ENCODE results near the gene MRPL19. TPM values are rescaled to one million over a fixed set of nuclear protein-coding genes. Genes with fewer than 3 reads are reported as not detected.

Gene MRPL19
- total RNA-seq, 1 experiment from 2014 or later, result 65.3 TPM

DNA sequence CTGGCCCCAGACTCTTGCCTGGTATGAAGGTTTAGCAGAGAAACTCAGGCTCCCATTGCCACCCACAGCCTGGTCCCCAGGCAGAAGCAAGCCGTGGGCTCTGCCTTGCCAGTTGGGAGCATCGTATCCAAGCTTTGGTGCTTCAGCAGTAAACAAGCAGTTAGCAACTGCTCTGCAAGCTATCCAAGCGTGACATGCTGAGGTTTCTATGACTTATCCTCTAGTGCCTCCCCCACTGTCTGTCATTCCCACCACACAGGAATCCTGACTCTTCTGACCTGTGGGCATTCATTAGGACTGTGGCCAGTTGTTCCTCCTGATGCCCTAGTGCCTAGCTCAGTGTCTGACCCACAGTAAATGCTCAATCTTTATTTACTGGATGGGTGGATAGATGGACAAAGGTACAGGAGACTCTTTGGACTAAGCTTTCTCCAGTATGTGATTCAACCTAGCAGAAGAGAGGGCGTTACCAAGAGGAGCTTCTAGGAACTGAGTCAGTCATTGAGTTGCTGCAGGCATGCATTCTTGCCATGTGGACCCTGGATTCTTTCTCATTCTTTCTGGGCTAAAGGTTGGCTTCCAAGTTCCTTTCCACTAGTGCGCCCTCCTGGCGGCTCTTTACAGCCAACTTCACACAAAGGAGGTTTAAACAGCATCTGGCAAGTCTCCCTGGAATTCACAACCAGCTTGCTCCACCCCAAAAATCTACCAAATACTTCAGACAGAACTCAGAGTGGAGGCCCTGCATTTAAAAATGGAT lies 40.6 kb upstream of the MRPL19 start (continued):
- TF ChIP-seq, protein P1, sequence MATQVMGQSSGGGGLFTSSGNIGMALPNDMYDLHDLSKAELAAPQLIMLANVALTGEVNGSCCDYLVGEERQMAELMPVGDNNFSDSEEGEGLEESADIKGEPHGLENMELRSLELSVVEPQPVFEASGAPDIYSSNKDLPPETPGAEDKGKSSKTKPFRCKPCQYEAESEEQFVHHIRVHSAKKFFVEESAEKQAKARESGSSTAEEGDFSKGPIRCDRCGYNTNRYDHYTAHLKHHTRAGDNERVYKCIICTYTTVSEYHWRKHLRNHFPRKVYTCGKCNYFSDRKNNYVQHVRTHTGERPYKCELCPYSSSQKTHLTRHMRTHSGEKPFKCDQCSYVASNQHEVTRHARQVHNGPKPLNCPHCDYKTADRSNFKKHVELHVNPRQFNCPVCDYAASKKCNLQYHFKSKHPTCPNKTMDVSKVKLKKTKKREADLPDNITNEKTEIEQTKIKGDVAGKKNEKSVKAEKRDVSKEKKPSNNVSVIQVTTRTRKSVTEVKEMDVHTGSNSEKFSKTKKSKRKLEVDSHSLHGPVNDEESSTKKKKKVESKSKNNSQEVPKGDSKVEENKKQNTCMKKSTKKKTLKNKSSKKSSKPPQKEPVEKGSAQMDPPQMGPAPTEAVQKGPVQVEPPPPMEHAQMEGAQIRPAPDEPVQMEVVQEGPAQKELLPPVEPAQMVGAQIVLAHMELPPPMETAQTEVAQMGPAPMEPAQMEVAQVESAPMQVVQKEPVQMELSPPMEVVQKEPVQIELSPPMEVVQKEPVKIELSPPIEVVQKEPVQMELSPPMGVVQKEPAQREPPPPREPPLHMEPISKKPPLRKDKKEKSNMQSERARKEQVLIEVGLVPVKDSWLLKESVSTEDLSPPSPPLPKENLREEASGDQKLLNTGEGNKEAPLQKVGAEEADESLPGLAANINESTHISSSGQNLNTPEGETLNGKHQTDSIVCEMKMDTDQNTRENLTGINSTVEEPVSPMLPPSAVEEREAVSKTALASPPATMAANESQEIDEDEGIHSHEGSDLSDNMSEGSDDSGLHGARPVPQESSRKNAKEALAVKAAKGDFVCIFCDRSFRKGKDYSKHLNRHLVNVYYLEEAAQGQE (IDR thresholded peaks at IDR 0.05; ENCODE audit: low read depth), result no peak

DNA sequence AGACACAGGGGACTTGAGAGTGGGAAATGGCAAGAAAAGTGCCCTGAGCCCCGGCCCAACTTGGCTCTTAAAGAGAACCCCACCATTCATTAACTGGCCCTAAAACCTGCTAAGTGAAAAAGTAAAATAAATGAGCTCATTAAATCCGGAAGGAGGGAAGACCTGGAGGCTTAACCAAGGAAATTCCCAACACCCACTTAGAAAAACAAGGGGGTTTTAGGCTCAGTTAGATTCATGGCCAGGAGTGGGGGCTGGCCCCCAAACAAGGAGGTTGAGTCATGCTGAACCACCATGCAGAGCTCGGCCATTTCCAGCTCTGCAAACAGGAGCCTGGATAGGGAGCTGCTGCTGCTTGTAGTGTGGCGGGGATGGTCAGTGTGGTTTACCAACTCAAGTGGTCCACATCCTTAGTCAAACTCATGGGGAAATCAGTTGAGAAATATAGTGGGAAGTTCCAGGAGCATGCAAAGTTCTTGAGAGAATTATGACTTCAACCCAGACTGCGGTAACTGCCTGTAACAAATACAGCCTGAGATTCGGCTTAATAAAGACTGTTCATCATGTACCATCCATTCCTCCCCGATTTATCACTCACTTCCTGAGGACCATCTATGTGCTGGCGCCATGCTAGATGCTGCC lies 39.7 kb upstream of the MRPL19 start:
- peaks cover 21% of the 10 kb centered on the region; the same call in 1 of the 2 replicates for H3K27me3 ChIP-seq (ENCODE audit: insufficient read depth, low read length)
- ATAC-seq (no peak), DNase-seq (ENCODE audit: low read depth, low spot score) (no peak)
- no peak overlapping the region for H3K4me2 ChIP-seq (ENCODE audit: low read length)
- no TSS peak for BruUV-seq (replicated peaks)
- no peaks in the 10 kb centered on the region for H3K9me3 ChIP-seq (ENCODE audit: control insufficient read depth in 1 of 2, insufficient read depth in 1 of 2, low read depth in 1 of 2, low read length in 2 of 2)
- CTCF ChIA-PET, result interaction anchor here (1.3 to 1.7 kb wide), 2 partner anchors 139 to 141 kb away, joined by 4 to 5 read pairs; no protein-coding TSS in a partner anchor
- no peak overlapping the region for H3K27ac ChIP-seq (ENCODE audit: low read depth, low read length)
- H3K9me2 ChIP-seq (ENCODE audit: insufficient read depth), result no peaks in the 10 kb centered on the region
- intact Hi-C loops (cut with micrococcal nuclease), result loop anchor here (5.0 to 10.0 kb wide), 2 partner anchors 542 to 685 kb away; no protein-coding TSS in a partner anchor
- H3K36me3 ChIP-seq (ENCODE audit: control insufficient read depth in 1 of 2, insufficient read depth in 2 of 2, low read length in 2 of 2), result no peaks in the 10 kb centered on the region
- no peak overlapping the region for H2AFZ ChIP-seq (ENCODE audit: low read depth, low read length, poor library complexity, severe bottlenecking)
- POLR2A ChIA-PET, result no interaction called here
- no peak overlapping the region for H3K9ac ChIP-seq (ENCODE audit: low read length)
- no peaks in the 10 kb centered on the region for H3K79me2 ChIP-seq (ENCODE audit: insufficient read depth, low read length)
- no peaks in the 10 kb centered on the region for H4K20me1 ChIP-seq (ENCODE audit: insufficient read depth)
- RAD21 ChIA-PET (ENCODE audit: low non-redundant PET in 1 of 2, low total read pairs in 2 of 2, uncharacterized antibody in 2 of 2, unreplicated experiment in 2 of 2), result no interaction called here
- H3K4me1 ChIP-seq (ENCODE audit: control insufficient read depth in 1 of 2, insufficient read depth in 2 of 2, low read length in 2 of 2), result peaks cover 5 to 10% of the 10 kb centered on the region in 2 experiments
- H3K4me3 ChIP-seq (replicated peaks in 1 of 2; ENCODE audit: low read depth in 1 of 2, low read length in 2 of 2), result no peak overlapping the region
- TF ChIP-seq, protein P2, sequence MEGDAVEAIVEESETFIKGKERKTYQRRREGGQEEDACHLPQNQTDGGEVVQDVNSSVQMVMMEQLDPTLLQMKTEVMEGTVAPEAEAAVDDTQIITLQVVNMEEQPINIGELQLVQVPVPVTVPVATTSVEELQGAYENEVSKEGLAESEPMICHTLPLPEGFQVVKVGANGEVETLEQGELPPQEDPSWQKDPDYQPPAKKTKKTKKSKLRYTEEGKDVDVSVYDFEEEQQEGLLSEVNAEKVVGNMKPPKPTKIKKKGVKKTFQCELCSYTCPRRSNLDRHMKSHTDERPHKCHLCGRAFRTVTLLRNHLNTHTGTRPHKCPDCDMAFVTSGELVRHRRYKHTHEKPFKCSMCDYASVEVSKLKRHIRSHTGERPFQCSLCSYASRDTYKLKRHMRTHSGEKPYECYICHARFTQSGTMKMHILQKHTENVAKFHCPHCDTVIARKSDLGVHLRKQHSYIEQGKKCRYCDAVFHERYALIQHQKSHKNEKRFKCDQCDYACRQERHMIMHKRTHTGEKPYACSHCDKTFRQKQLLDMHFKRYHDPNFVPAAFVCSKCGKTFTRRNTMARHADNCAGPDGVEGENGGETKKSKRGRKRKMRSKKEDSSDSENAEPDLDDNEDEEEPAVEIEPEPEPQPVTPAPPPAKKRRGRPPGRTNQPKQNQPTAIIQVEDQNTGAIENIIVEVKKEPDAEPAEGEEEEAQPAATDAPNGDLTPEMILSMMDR (IDR thresholded peaks at IDR 0.05 in 2 of 3, conservative IDR thresholded peaks at IDR 0.05 in 1 of 3; ENCODE audit: borderline replicate concordance in 1 of 3, insufficient read depth in 1 of 3, low read depth in 2 of 3, low read length in 2 of 3), result no peak
- TF ChIP-seq TCF7L2 (IDR thresholded peaks at IDR 0.05; ENCODE audit: borderline replicate concordance, extremely low read depth, insufficient read depth, insufficient read length) (no peak), CBX3 (IDR thresholded peaks at IDR 0.05; ENCODE audit: low read depth) (no peak), EZH2phosphoT487 (IDR thresholded peaks at IDR 0.05; ENCODE audit: borderline replicate concordance) (no peak), FOSL1 (IDR thresholded peaks at IDR 0.05; ENCODE audit: low read depth) (no peak), ZNF274 (IDR thresholded peaks at IDR 0.05; ENCODE audit: low read depth, low read length) (no peak), POLR2A (IDR thresholded peaks at IDR 0.05; ENCODE audit: borderline replicate concordance, extremely low read depth, insufficient read depth, insufficient read length) (no peak), EGR1 (IDR thresholded peaks at IDR 0.05; ENCODE audit: low read depth) (no peak), RAD21 (IDR thresholded peaks at IDR 0.05; ENCODE audit: low read depth) (no peak), POLR2AphosphoS5 (IDR thresholded peaks at IDR 0.05; ENCODE audit: low read depth, low read length) (no peak)
- TF ChIP-seq, protein P1 (IDR thresholded peaks at IDR 0.05; ENCODE audit: low read depth), result no peak

Measured in HCT116 (cell line).